ENCODE data around the gene HPCAL4.

DNA sequence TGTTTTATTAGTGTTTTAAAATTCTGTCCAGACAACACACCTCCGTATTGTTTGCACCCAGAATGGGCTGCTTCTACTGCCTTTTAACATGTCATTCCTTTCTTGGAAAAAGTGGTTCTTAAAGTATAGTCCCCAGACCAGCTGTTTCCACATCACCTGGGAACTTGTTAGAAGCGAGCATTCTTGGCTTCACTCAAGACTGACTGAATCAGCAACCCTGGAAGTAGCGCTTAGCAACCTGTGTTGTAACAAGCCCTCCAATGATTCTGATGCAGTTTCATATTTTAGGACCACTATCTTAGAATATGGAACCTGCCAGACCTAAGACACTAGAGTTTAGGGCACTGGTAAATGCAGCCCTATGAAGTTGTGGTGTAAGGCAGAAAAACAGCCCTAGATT is 41.5 kb upstream of the HPCAL4 start:
- TF ChIP-seq CTCF (IDR thresholded peaks at IDR 0.05) (no peak), POLR2A (IDR thresholded peaks at IDR 0.05; ENCODE audit: low read depth) (no peak), EP300 (IDR thresholded peaks at IDR 0.05) (no peak), POLR2AphosphoS5 (IDR thresholded peaks at IDR 0.05) (no peak)

Data from esophagus muscularis mucosa (tissue), 4 donors.